Ramos (cell line): ENCODE data around the gene CHSY1.

Experiments used
- in situ Hi-C: fragments of 300-500 bp; cut with MboI; formaldehyde crosslinking; loops from one replicate; pipeline ENCODE4 v1.14.3; 2022; ENCODE audit warnings: low sequenced_read_pairs; ENCODE audit not compliant: unreplicated experiment

Gene CHSY1

GRCh38 chr15:101143321-101143720 lies 108.5 kb downstream of the CHSY1 start:
- in situ Hi-C loops = no loop called here

GRCh38 chr15:101142711-101143110 lies 109.1 kb downstream of the CHSY1 start:
- in situ Hi-C loops = no loop called here

GRCh38 chr15:101141926-101142527 lies 109.8 kb downstream of the CHSY1 start:
- in situ Hi-C loops = no loop called here

- in situ Hi-C loops = no loop called here
Observed at GRCh38 chr15:101140697-101141065, 111.2 kb downstream of the CHSY1 start.

GRCh38 chr15:101139986-101140696 lies 111.7 kb downstream of the CHSY1 start:
- in situ Hi-C loops = no loop called here

- in situ Hi-C loops = no loop called here
Observed at GRCh38 chr15:101138913-101139880, 112.7 kb downstream of the CHSY1 start.

GRCh38 chr15:101138086-101138660 lies 113.7 kb downstream of the CHSY1 start:
- in situ Hi-C loops = no loop called here

- in situ Hi-C loops = no loop called here
Observed at GRCh38 chr15:101137312-101137940, 114.4 kb downstream of the CHSY1 start.

- in situ Hi-C loops = no loop called here
Observed at GRCh38 chr15:101136381-101137268, 115.2 kb downstream of the CHSY1 start.

- in situ Hi-C loops = no loop called here
Observed at GRCh38 chr15:101135532-101136166, 116.2 kb downstream of the CHSY1 start.

GRCh38 chr15:101134780-101135179 lies 117.1 kb downstream of the CHSY1 start:
- in situ Hi-C loops = no loop called here

- in situ Hi-C loops = no loop called here
Observed at GRCh38 chr15:101133751-101134261, 118.0 kb downstream of the CHSY1 start.

- in situ Hi-C loops = no loop called here
Observed at GRCh38 chr15:101133181-101133460, 118.7 kb downstream of the CHSY1 start.

- in situ Hi-C loops = no loop called here
Observed at GRCh38 chr15:101132390-101133180, 119.3 kb downstream of the CHSY1 start.

GRCh38 chr15:101131489-101132389 lies 120.1 kb downstream of the CHSY1 start:
- in situ Hi-C loops = no loop called here

- in situ Hi-C loops = no loop called here
Observed at GRCh38 chr15:101129851-101130380, 121.9 kb downstream of the CHSY1 start.
